OCI-LY3 (cell line): ENCODE results near the gene CEACAM1.

Experiments
- CTCF ChIP-seq: fragments of 200-600, 300-600 bp; sonication (generic); IDR thresholded peaks from 2 replicates; pipeline ENCODE4 v1.5.1; 2014; ENCODE audit warnings: antibody characterized with exemption, low read length, low read depth
- EZH2phosphoT487 ChIP-seq: fragments of 200-600 bp; shearing (Covaris generic); IDR thresholded peaks from 2 replicates; pipeline ENCODE4 v1.6.1; 2018; ENCODE audit warnings: antibody characterized with exemption, mixed run types, low read depth

GRCh38 chr19:42516771-42517170 is 11.5 kb downstream of the CEACAM1 start:
- no peak for TF ChIP-seq CTCF
- no peak for TF ChIP-seq EZH2phosphoT487
